A673 (cell line): Measurements from ENCODE around the gene CCDC191. TPM values are rescaled to one million over a fixed set of nuclear protein-coding genes. Genes with fewer than 3 reads are reported as not detected.

ENCODE experiments used
- BruUV-seq: library from RNA; stranded (reverse); fragments of 400-500 nt; replicated peaks from 2 replicates; lab custom pipeline; 2021; lab: Mats Ljungman, UMichigan
- CTCF ChIA-PET: fragments of 300-600 bp; sonication (Branson Sonifier 250); formaldehyde crosslinking; loops from one replicate; lab custom pipeline; 2022; ENCODE audit warnings: antibody characterized with exemption; lab: Charles Lee
- POLR2A ChIA-PET: fragments of 300-600 bp; sonication (Branson Sonifier 250); formaldehyde crosslinking; loops from one replicate; lab custom pipeline; 2022; ENCODE audit warnings: antibody characterized with exemption; ENCODE audit not compliant: low non-redundant PET; lab: Charles Lee
- DNase-seq: peaks from one replicate; pipeline ENCODE4 v3.0.0-alpha.2; 2015; ENCODE audit warnings: low spot score
- H3K27ac ChIP-seq: fragments of 200-600 bp; sonication (generic); 2 replicates; pipeline ENCODE4 v1.5.1; 2016; ENCODE audit warnings: mixed run types, low read depth, mild to moderate bottlenecking, mixed read lengths, antibody characterized with exemption, low read length; ENCODE audit not compliant: poor library complexity, severe bottlenecking
- H3K27me3 ChIP-seq: fragments of 200-600 bp; sonication (generic); replicated peaks from 2 replicates; pipeline ENCODE4 v1.6.1; 2017; ENCODE audit warnings: mixed run types, low read depth, mild to moderate bottlenecking, mixed read lengths, antibody characterized with exemption, low read length; ENCODE audit not compliant: insufficient read depth, poor library complexity
- H3K36me3 ChIP-seq: fragments of 200-600 bp; sonication (generic); 2 replicates; pipeline ENCODE4 v1.6.1; 2016; ENCODE audit warnings: mixed run types, mild to moderate bottlenecking, mixed read lengths, antibody characterized with exemption, low read length; ENCODE audit not compliant: insufficient read depth, poor library complexity, severe bottlenecking
- H3K4me1 ChIP-seq: fragments of 200-600 bp; sonication (generic); 2 replicates; pipeline ENCODE4 v1.6.1; 2017; ENCODE audit warnings: mixed run types, mild to moderate bottlenecking, mixed read lengths, antibody characterized with exemption, low read length; ENCODE audit not compliant: insufficient read depth, poor library complexity, severe bottlenecking
- H3K4me3 ChIP-seq: fragments of 200-600 bp; sonication (generic); 2 replicates; pipeline ENCODE4 v1.5.1; 2016; ENCODE audit warnings: low read depth, mixed run types, mild to moderate bottlenecking, mixed read lengths, low read length; ENCODE audit not compliant: poor library complexity, severe bottlenecking
- H3K9me3 ChIP-seq: fragments of 200-600 bp; sonication (generic); 2 replicates; pipeline ENCODE4 v1.6.1; 2016; ENCODE audit warnings: mixed run types, low read depth, mild to moderate bottlenecking, mixed read lengths, antibody characterized with exemption, low read length; ENCODE audit not compliant: poor library complexity, severe bottlenecking
- CTCF ChIP-seq: fragments of 300-800, 200-600 bp; sonication (generic); conservative IDR thresholded peaks from 2 replicates; pipeline ENCODE4 v1.5.1; 2017; ENCODE audit warnings: low read depth, mild to moderate bottlenecking, antibody characterized with exemption, low read length, moderate library complexity, mixed read lengths
- EZH2 ChIP-seq: fragments of 200-600 bp; sonication (generic); IDR thresholded peaks from 2 replicates; pipeline ENCODE4 v1.6.1; 2017; ENCODE audit warnings: borderline replicate concordance, low read depth, mild to moderate bottlenecking, mixed read lengths, antibody characterized with exemption, low read length; ENCODE audit not compliant: poor library complexity, severe bottlenecking
- intact Hi-C: fragments of 100-400 bp; cut with micrococcal nuclease; formaldehyde crosslinking; loops from one replicate; pipeline ENCODE4 v1.10.0; 2022; ENCODE audit not compliant: unreplicated experiment
- total RNA-seq: library from RNA; stranded (reverse); gene quantifications from 2 replicates; pipeline ENCODE4 v1.2.3, GENCODE V29; 2021

Gene CCDC191
- total RNA-seq, 1 experiment from 2014 or later, result 1.1 TPM

- peaks cover 5% of the 10 kb centered on the region for H3K4me1 ChIP-seq
- intact Hi-C loops, result no loop called here
- H3K9me3 ChIP-seq, result no peaks in the 10 kb centered on the region
- ChIA-PET CTCF (no interaction called here), POLR2A (interaction anchor here (0.6 kb wide), 1 partner anchor 98 kb away, joined by 8 read pairs; no protein-coding TSS in a partner anchor)
- H3K4me3 ChIP-seq, result no peak overlapping the region
- BruUV-seq, result no TSS peak
- no peaks in the 10 kb centered on the region for H3K36me3 ChIP-seq
- no peaks in the 10 kb centered on the region for H3K27me3 ChIP-seq
- DNase-seq, result no peak
- TF ChIP-seq EZH2 (no peak), CTCF (no peak)
- H3K27ac ChIP-seq, result no peak overlapping the region
Observed at GRCh38 chr3:114092151-114093015, 36.1 kb upstream of the CCDC191 start.

GRCh38 chr3:114089675-114090074 lies 33.3 kb upstream of the CCDC191 start:
- H3K27me3 ChIP-seq, result no peaks in the 10 kb centered on the region
- no peak for DNase-seq
- H3K4me1 ChIP-seq, result peaks cover 5% of the 10 kb centered on the region
- CTCF ChIA-PET, result no interaction called here
- POLR2A ChIA-PET, result no interaction called here
- no peak overlapping the region for H3K4me3 ChIP-seq
- no peak for TF ChIP-seq EZH2
- BruUV-seq, result no TSS peak
- H3K27ac ChIP-seq, result no peak overlapping the region
- intact Hi-C loops, result no loop called here
- peaks cover 19% of the 10 kb centered on the region for H3K36me3 ChIP-seq
- no peaks in the 10 kb centered on the region for H3K9me3 ChIP-seq

GRCh38 chr3:114086356-114086755 lies 30.0 kb upstream of the CCDC191 start:
- Histone ChIP-seq H3K4me1 (no peaks in the 10 kb centered on the region), H3K36me3 (peaks cover 40% of the 10 kb centered on the region), H3K9me3 (no peaks in the 10 kb centered on the region), H3K4me3 (no peak overlapping the region), H3K27me3 (no peaks in the 10 kb centered on the region), H3K27ac (no peak overlapping the region)
- no peak for DNase-seq
- TF ChIP-seq CTCF, result no peak
- intact Hi-C loops, result no loop called here
- ChIA-PET POLR2A (no interaction called here), CTCF (no interaction called here)
- no TSS peak for BruUV-seq

GRCh38 chr3:114083112-114083511 lies 26.8 kb upstream of the CCDC191 start:
- Histone ChIP-seq H3K4me3 (no peak overlapping the region), H3K27me3 (no peaks in the 10 kb centered on the region), H3K9me3 (no peaks in the 10 kb centered on the region), H3K27ac (no peak overlapping the region), H3K36me3 (peaks cover 57% of the 10 kb centered on the region), H3K4me1 (no peaks in the 10 kb centered on the region)
- POLR2A ChIA-PET, result no interaction called here
- CTCF ChIA-PET, result no interaction called here
- no peak for DNase-seq
- BruUV-seq, result no TSS peak
- intact Hi-C loops, result no loop called here
- TF ChIP-seq EZH2 (no peak), CTCF (no peak)
